HG03025 (cell line): Measurements from ENCODE around the gene PHOX2B.
"Not testable (repeated sequence)": the region's sequence is repeated elsewhere in the genome, so short reads cannot be mapped to it uniquely, and the experiment has no call there.

Experiments
- ATAC-seq: cut with Tn5 transposase; IDR thresholded peaks from one replicate; pipeline ENCODE4 v1.9.1; 2021; ENCODE audit warnings: mild to moderate bottlenecking, moderate library complexity; ENCODE audit not compliant: unreplicated experiment, low FRiP score

Gene PHOX2B

GRCh38 chr4:41714364-41715000, 34.0 kb downstream of the PHOX2B start:
- no peak for ATAC-seq

GRCh38 chr4:41713768-41714167, 34.8 kb downstream of the PHOX2B start:
- ATAC-seq: no peak

- ATAC-seq: no peak
These were observed 36.1 kb downstream of the PHOX2B start for GRCh38 chr4:41712425-41712824.

- not testable (repeated sequence) for ATAC-seq
These were observed 36.9 kb downstream of the PHOX2B start for GRCh38 chr4:41711654-41712053.

- no peak for ATAC-seq
These were observed 38.6 kb downstream of the PHOX2B start for GRCh38 chr4:41709844-41710481.

GRCh38 chr4:41703785-41704184, 44.7 kb downstream of the PHOX2B start:
- no peak for ATAC-seq

- ATAC-seq: no peak
These were observed 45.8 kb downstream of the PHOX2B start for GRCh38 chr4:41702770-41703169.

GRCh38 chr4:41701983-41702382, 46.5 kb downstream of the PHOX2B start:
- no peak for ATAC-seq

- ATAC-seq: no peak
These were observed 51.8 kb downstream of the PHOX2B start for GRCh38 chr4:41696763-41697162.

GRCh38 chr4:41696131-41696530, 52.4 kb downstream of the PHOX2B start:
- ATAC-seq: no peak
